PC-9 (cell line): ENCODE results near the gene CALN1.

Source experiments
- EZH2 ChIP-seq: fragments of 200-600 bp; sonication (generic); IDR thresholded peaks from 2 replicates; pipeline ENCODE4 v1.8.0; 2017; ENCODE audit warnings: antibody characterized with exemption, low read depth
- TF ChIP-seq, protein P1 (sequence below): fragments of 200-600 bp; sonication (generic); conservative IDR thresholded peaks from 2 replicates; pipeline ENCODE4 v1.6.1; 2017; ENCODE audit warnings: mixed run types, antibody characterized with exemption, mild to moderate bottlenecking, moderate library complexity

DNA sequence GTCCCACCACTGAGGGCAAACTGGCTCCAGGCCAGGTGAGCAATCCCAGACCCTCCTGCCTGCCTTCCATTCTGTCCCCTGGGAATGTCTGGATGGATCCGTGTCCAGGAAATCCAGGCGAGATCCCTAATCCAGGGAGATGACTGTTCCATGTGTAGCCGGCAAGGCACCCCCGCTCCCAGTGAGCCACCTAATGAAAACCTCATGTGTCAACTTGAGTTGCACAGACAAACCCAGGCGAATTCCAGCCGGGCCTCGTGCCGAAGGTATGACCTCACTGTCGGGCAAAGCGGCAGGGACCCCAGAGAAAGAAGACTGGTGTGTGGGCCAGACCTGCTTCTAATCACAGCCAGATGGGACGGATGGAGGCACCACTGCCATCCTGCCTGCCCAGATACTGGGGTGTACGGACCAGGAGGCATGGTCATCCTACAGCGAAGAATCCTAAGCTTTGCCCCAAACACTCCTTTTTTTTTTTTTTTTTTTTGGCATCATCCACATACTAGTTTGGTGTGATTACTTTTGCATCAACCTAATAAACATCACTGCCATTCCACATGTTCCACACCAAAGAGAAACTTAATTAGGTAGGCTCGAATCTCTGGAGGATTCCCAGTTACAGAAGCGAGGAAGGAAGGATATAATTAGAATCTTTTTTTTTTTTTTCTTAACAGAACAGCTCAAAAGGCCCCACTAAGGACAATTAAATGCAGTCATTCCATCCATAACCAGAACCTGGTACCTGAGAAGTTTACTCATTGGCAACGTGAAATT lies 313.1 kb downstream of the CALN1 start:
- TF ChIP-seq, protein P1, sequence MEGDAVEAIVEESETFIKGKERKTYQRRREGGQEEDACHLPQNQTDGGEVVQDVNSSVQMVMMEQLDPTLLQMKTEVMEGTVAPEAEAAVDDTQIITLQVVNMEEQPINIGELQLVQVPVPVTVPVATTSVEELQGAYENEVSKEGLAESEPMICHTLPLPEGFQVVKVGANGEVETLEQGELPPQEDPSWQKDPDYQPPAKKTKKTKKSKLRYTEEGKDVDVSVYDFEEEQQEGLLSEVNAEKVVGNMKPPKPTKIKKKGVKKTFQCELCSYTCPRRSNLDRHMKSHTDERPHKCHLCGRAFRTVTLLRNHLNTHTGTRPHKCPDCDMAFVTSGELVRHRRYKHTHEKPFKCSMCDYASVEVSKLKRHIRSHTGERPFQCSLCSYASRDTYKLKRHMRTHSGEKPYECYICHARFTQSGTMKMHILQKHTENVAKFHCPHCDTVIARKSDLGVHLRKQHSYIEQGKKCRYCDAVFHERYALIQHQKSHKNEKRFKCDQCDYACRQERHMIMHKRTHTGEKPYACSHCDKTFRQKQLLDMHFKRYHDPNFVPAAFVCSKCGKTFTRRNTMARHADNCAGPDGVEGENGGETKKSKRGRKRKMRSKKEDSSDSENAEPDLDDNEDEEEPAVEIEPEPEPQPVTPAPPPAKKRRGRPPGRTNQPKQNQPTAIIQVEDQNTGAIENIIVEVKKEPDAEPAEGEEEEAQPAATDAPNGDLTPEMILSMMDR = no peak
- no peak for TF ChIP-seq EZH2
